ENCODE data around the gene FXYD5. TPM values are rescaled to one million over a fixed set of nuclear protein-coding genes. Genes with fewer than 3 reads are reported as not detected.
A peak's percentile ranks its signal among the peaks of the same experiment; 100 is the strongest.

FXYD5 gene
- total and polyA plus RNA-seq, 10 of the 15 experiments (the other 5 are each of a cell fraction or from before 2014, with no cell fraction given): 30.0 to 159 (median 93.9) TPM

DNA sequence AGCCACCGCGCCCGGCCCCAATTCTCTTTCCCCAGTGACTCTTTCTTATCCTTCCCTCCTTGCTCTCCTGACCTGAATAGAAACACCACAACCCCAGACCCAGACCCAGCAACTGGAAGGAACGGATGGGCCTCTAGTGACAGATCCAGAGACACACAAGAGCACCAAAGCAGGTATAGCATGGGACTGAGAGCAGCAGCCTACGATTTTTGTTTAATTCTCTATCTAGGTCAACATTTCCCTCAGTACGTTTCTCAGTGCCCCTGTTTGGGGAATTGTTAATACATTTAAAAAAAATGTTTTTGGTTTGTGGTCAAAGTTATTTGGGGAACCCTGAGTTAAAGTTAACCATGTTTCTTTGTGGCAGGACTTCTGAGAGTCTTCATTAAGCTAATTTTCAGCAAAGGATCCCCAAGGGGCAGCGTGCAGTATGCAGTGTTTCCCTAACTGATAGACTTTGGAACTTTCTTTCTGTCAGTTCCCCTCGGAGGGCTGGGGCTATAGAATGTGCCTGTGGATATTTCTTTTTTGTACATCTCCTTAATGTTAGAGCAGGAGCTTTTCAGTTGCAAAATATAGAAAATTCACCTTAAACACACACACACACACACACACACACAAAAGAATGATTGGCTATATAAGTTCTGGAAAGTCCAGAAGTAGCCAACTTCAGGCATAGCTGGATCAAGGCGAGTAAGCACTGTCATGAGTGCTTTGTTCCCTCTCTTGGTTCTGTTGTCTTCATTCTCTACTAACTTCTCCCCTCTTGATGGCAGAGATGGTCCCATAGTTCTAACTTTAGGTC, 6.3 kb downstream of the FXYD5 start (continued):
- TF ChIP-seq, protein P1, sequence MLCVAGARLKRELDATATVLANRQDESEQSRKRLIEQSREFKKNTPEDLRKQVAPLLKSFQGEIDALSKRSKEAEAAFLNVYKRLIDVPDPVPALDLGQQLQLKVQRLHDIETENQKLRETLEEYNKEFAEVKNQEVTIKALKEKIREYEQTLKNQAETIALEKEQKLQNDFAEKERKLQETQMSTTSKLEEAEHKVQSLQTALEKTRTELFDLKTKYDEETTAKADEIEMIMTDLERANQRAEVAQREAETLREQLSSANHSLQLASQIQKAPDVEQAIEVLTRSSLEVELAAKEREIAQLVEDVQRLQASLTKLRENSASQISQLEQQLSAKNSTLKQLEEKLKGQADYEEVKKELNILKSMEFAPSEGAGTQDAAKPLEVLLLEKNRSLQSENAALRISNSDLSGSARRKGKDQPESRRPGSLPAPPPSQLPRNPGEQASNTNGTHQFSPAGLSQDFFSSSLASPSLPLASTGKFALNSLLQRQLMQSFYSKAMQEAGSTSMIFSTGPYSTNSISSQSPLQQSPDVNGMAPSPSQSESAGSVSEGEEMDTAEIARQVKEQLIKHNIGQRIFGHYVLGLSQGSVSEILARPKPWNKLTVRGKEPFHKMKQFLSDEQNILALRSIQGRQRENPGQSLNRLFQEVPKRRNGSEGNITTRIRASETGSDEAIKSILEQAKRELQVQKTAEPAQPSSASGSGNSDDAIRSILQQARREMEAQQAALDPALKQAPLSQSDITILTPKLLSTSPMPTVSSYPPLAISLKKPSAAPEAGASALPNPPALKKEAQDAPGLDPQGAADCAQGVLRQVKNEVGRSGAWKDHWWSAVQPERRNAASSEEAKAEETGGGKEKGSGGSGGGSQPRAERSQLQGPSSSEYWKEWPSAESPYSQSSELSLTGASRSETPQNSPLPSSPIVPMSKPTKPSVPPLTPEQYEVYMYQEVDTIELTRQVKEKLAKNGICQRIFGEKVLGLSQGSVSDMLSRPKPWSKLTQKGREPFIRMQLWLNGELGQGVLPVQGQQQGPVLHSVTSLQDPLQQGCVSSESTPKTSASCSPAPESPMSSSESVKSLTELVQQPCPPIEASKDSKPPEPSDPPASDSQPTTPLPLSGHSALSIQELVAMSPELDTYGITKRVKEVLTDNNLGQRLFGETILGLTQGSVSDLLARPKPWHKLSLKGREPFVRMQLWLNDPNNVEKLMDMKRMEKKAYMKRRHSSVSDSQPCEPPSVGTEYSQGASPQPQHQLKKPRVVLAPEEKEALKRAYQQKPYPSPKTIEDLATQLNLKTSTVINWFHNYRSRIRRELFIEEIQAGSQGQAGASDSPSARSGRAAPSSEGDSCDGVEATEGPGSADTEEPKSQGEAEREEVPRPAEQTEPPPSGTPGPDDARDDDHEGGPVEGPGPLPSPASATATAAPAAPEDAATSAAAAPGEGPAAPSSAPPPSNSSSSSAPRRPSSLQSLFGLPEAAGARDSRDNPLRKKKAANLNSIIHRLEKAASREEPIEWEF (IDR thresholded peaks at IDR 0.05; ENCODE audit: insufficient replicate concordance, low read depth, low read length): peak; percentile 34
- TF ChIP-seq BCL11A (IDR thresholded peaks at IDR 0.05; ENCODE audit: low read depth, low read length): peak; percentile 53; the same call in 1 of the 2 replicates
- TF ChIP-seq BMI1 (IDR thresholded peaks at IDR 0.05; ENCODE audit: borderline replicate concordance): peak; percentile 29; the same call in 1 of the 2 replicates
- TF ChIP-seq ZSCAN29 (IDR thresholded peaks at IDR 0.05): no peak
- TF ChIP-seq MTA2 (IDR thresholded peaks at IDR 0.05; ENCODE audit: low read depth): peak; percentile 95
- peak; percentile 47; the same call in 1 of the 2 replicates for TF ChIP-seq MXI1 (IDR thresholded peaks at IDR 0.05; ENCODE audit: low read depth, low read length)
- peak; percentile 95 for TF ChIP-seq MEF2B (IDR thresholded peaks at IDR 0.05; ENCODE audit: partially characterized antibody, poor library complexity, severe bottlenecking)
- TF ChIP-seq SKIL (IDR thresholded peaks at IDR 0.05; ENCODE audit: low read depth, poor library complexity, severe bottlenecking): peak; percentile 51
- TF ChIP-seq GATAD2B (conservative IDR thresholded peaks at IDR 0.05; ENCODE audit: low read depth): 0 out of 2 replicates have a peak, but pooled peaks have one; percentile 30
- no peak for TF ChIP-seq FOXK2 (IDR thresholded peaks at IDR 0.05)
- TF ChIP-seq, protein P2, sequence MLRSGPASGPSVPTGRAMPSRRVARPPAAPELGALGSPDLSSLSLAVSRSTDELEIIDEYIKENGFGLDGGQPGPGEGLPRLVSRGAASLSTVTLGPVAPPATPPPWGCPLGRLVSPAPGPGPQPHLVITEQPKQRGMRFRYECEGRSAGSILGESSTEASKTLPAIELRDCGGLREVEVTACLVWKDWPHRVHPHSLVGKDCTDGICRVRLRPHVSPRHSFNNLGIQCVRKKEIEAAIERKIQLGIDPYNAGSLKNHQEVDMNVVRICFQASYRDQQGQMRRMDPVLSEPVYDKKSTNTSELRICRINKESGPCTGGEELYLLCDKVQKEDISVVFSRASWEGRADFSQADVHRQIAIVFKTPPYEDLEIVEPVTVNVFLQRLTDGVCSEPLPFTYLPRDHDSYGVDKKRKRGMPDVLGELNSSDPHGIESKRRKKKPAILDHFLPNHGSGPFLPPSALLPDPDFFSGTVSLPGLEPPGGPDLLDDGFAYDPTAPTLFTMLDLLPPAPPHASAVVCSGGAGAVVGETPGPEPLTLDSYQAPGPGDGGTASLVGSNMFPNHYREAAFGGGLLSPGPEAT (IDR thresholded peaks at IDR 0.05; ENCODE audit: low read depth): peak; percentile 67; the same call in 1 of the 2 replicates
- no peak for TF ChIP-seq PAX5 (IDR thresholded peaks at IDR 0.05; ENCODE audit: borderline replicate concordance, low read depth, low read length)
- TF ChIP-seq MYC (IDR thresholded peaks at IDR 0.05; ENCODE audit: insufficient read depth, insufficient read length, insufficient replicate concordance, low read length, severe bottlenecking): no peak
- TF ChIP-seq DPF2 (IDR thresholded peaks at IDR 0.05): 0 out of 2 replicates have a peak, but pooled peaks have one; percentile 14

Data from GM12878 (cell line).